Amygdala (tissue), 56 donors: Measurements from ENCODE around the gene CCDC185.

Source experiments
- DNase-seq, 56 donors: peaks; one replicate each; lab custom pipeline; 2025; lab: John Stamatoyannopoulos, UW

The CCDC185 gene

DNA sequence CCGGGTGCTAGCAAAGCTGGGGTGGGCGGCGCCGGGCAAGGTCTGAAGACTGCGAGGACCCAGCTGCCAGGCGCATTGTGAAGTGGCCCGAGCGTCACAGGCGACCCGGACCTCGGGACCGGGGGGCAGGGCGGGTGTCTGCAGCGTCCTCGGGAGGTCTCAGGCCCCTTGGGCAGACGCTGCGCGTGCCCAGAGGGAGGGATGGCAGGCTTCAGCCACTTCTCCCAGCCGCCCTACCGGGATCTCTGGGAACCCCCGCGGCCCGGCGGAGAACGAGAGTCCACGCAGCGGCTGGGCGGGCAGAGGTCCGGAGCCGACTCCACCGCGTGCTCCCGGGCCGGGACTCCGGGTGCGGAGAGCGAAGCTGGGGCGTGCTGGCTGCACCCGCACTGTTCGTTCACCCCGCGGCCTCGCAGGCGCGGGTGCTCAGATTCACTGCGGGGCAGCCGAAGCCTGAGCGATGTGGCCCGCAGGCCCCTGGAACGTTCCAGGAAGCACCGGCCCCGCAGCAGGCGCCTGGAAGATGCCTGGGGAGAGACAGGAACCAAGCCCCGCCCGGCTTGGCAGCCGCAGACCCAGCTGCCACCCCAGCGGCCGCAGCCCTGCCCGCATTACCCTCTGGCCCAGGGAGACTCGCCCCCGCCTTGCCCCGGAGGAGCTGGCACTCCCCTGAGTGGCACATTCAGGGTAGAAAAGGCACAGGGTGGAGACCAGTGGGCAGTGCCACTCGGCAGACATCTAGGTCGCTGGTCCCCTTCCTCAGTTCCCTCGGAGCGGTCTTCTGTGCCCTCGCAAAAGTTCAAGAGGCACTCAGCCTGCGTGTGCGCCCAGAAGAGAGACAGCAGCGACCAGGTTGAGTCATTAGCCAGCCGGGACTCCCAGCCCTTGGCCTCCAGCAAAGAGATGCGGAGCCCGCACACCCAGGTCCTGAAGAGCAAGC is at the start of gene CCDC185:
TSS of gene CCDC185 (plus strand) at position 141 of the 940 bp plus-strand sequence. CDS start at position 202, 61 bp downstream.
- no peak for DNase-seq

- no peak for DNase-seq
Observed at GRCh38 chr1:223343692-223344091, 49.5 kb upstream of the CCDC185 start.

DNA sequence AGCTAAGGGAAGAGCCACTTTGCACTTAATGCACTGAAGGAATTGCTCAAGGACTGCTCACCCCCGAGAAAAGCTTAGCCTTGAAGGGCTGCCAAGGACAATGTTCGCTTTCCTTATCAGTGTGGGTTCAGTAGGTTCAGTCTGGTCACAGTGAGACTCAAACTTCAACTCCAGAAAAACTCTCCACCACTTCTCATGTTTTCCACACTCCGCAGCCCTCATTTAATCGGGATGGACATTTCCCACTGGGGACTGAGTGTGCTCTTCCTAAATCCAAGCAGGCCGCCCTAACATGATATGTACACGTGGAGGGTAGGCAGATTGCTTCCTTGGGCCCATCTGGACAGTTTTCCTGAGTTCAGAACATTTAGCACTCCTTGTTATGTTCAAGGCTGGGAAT is 48.7 kb upstream of the CCDC185 start:
- DNase-seq, result no peak

GRCh38 chr1:223345720-223346119 is 47.5 kb upstream of the CCDC185 start:
- DNase-seq, result no peak

DNA sequence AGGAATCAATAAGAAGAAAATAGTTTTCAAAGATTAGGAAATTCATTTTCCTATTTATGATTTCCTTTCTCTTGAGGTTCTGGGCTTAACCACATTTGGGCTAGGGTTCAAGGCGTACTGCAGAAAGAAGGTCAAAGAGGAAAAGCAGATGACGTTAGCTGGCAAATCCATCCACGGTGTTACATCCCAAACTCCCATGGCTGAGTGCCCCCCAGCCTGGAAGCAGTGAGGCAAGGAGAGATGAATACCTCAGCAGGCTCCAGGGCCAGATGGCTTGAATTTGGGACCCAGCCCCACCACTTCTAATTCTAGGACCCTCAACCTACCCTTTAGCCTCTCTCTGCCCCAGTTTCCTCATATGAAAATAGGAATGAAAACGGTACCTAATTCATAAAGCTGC is 46.9 kb upstream of the CCDC185 start:
- DNase-seq, result no peak

DNA sequence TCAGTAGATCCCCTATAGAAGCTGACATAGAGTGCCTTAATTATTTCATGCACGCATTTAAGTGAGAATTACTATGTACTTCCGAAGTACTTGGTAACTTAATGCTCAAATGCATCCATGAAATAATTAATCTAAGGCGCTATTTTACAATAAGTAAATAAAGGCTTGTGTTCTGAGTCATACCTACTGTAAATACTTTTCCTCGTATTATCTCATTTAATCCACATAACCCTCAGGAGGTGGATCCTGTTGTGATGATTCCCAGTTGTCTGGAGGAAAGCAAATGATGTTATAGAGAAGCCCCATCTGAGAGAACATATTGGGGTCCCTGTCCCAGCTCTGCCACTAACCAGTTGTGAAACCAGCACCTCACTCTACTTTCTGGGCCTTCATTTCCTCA is 45.6 kb upstream of the CCDC185 start:
- no peak for DNase-seq

DNA sequence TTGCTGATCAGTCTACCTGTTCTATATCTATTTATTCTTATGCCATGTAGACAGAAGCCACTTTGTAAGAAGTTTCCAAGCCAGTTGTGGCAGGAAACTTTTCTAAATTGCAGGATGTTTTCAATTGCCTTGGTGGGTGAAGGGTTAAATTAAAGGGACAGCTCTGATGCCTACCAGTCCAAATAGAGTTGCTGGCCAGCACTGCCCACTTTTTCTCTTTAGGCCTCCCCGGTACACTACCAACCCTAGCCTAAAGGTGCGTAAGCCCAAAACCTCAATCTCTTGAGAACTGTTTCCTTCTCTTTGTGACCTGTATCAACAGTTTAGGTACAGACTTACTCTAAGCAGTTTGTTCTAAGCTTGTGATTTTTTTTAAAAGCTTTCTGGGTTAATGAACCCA is 44.8 kb upstream of the CCDC185 start:
- DNase-seq, result no peak

DNA sequence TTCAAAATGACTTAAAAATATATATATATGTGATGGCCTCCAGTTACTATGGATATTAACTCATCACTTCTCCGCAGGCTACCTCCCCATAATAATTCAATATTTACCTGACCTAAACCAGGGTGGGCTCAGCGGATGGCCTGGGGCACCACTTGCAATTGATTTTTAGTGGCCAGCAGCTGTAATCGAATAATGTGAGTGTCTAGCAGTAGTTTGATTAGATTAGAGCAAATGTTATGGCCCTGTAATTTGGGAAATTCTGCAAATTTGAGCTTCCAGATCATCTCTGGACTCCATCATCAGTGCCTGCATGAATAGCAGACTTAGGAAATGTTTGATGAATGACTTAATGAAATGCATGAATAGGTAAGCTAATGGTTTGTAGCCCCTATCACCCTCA is 44.0 kb upstream of the CCDC185 start:
- DNase-seq, result no peak

DNA sequence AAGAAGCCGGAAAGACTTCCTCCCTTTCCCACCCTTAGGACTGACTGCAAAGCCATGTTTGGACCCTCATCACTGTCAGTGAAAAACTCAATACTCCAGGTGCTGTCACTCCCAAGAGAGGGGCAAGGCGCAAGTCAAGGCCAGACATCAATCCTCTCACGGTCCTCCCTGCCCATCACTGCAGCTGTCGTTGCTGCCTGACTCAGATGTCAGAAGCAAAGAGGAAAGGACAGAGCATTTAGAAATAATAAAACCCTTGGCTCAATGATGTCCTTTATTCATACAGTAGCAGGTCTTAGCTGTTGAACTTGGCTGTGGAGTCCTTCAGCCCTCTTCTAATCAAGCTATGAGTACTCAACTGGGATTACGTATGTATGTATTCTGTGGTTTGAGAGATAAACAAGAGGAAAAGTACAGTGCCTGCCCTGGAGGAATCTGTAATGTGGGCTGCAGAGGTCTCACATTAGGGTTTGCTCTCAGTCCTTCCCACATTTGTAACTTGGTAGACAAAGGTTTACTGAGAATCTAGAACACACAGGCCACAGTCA is 42.8 kb upstream of the CCDC185 start:
- no peak for DNase-seq

- peak in 1 of 56 donors; percentile 19 for DNase-seq
Observed at GRCh38 chr1:223352944-223353343, 40.3 kb upstream of the CCDC185 start.

DNA sequence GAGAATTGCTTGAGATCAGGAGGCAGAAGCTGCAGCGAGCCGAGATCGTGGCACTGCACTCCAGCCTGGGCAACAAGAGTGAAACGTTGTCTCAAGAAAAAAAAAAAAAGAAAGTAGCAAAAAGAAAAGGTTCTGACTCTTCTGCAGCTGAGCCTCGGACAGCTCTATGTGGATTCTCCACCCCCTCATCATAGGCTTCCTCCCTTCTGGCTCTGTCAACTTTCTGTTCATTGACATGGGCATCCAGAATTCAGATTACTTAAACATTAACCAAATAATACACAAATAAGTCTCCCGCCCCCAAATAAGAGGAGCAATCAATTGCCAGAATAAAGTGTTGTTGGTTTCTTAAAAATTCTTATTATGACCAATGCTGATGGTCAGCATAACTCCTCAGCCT is 39.3 kb upstream of the CCDC185 start:
- no peak for DNase-seq

GRCh38 chr1:223355699-223356098 is 37.5 kb upstream of the CCDC185 start:
- no peak for DNase-seq

- DNase-seq, result no peak
Observed at GRCh38 chr1:223358826-223359225, 34.4 kb upstream of the CCDC185 start.

- peak in 15 of 56 donors; percentile 11 to 63 (median 33) for DNase-seq
Observed at GRCh38 chr1:223363057-223363855, 30.0 kb upstream of the CCDC185 start.

DNA sequence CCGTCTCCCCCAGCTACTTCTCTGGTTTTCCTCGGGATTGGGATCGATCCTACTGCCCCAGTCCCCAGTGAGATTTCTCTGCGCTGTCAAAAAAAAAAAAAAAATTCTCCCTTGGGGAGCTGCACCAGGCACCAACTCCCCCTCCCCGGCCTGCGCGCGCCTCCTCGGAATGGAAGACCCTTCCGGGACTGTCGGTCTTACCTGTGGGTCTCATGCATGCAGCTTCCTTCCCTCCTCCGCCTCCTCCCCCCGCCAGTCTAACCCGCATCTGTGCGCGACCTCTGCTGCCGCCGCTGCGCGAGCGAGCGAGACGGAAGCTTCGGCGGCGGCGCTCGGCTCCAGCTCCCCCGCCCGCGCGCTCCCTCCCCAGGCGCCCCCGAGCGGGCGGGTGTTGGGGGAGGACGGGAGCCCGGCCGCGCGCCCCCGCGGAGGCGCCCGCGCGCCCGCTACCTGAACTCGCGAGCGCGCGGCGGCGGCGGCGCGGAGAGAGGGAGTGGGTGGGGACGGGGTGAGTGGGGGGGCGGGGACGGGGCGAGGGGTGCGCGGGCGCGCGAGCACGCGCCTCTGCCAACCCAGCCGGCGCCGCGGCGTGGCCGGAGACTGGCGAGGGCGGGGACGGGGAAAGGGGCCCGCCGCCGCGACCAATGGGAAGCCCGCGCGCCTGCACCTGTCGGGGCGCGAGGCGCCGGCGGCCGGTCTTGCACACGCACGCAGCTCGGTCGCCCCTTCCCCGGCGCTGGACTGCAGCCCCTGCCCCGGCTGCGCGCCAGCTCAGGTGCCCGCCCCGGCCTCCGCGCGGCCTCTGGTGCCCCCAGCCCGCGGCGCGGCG is 29.1 kb upstream of the CCDC185 start, which contains the start of gene SUSD4:
TSS of gene SUSD4 (minus strand) at position 321 of the 829 bp plus-strand sequence. CDS start 751 bp downstream, outside the sequence.
- peak in 30 of 56 donors; percentile 14 to 72 (median 48) for DNase-seq

DNA sequence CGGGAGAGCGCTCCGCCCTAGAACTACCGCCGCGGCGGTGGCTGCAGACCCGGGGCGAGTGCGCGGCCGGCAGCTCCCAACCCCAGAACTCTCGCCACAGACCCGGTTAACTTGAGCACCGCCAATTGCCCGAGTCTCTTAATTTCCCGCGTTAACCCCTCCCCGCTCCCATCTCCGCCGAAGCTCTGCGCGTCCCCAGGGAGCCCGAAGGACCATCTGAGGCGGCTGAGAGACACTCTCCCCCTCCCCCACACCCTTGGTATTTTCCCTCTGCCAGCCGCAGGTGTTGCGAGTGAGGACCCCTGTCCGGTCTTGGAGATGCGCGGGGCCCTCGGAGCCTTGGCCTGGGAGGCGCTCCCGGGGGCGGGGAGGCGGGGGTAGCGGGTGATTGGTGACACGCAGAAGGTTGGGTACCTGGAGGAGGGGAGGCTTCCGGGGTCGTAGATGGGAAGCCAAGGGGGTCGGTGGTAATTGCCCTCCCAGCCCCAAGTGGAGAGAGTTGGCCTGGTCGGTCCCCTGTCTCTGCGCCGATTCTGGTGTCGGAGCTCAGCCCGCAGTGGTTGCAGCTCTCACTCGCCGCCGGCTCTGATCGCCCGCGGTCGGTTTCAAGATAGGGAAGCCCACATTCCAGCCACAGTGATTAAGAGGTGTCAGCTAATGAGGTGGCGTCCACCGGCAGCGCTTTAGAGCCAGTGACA is 28.4 kb upstream of the CCDC185 start:
- DNase-seq, result peak in 5 of 56 donors; percentile 11 to 40 (median 20)

GRCh38 chr1:223374064-223374610 is 19.1 kb upstream of the CCDC185 start:
- DNase-seq, result no peak

DNA sequence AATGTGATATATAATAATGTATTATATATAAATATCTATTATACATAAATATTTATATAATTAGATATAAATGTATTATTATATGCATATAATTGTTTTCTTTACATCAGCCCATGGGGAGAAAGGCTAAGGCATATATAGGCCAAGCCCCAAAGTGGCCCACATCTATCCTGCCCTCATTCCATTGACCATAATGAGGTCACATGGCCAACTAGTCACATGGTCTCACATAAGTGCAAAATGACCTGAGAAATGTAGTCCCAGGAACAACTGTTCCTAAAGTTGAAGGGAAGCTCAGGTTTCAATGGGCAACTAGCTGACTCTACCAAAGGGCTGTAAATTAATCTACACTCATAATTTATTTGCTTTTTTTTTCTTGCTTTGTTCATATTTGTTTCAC is 14.5 kb upstream of the CCDC185 start:
- no peak for DNase-seq

DNA sequence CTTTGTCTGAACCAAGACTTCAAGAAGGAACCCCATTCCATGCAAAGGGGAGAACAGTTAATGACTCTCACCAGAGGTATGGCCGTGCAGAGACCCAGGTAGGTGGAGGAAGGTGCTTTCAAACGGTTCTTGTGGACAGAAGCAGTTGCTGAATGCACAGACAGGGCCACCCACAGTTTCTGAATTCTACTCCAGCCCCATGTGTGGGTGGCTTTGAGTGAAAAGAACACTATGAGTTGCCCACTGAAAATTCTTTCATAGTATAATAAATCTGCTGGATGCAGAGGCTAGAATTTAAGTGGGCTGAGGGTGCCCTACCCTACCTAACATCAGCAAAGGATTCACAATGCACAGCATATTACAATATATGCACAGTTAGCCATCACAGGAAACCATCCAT is 7.2 kb upstream of the CCDC185 start:
- DNase-seq, result peak in 4 of 56 donors; percentile 10 to 20 (median 13)
